WTC11 (cell line): ENCODE data around the gene TMUB1.

Source experiments
- ESRRA ChIP-seq: sonication (generic); formaldehyde crosslinking; IDR thresholded peaks from 2 replicates; pipeline ENCODE4 v1.8.1; 2022; ENCODE audit warnings: mild to moderate bottlenecking, missing genetic modification reagents, borderline replicate concordance
- SP1 ChIP-seq: sonication (generic); formaldehyde crosslinking; conservative IDR thresholded peaks from 2 replicates; pipeline ENCODE4 v1.8.1; 2022; ENCODE audit warnings: missing genetic modification reagents
- TF ChIP-seq, protein P1 (sequence below): sonication (generic); formaldehyde crosslinking; IDR thresholded peaks from 2 replicates; pipeline ENCODE4 v1.8.1; 2023; ENCODE audit warnings: mild to moderate bottlenecking, missing genetic modification reagents, moderate library complexity
- TF ChIP-seq, protein P2 (sequence below): fragments of 200-600 bp; IDR thresholded peaks from 2 replicates; pipeline ENCODE4 v1.8.0; 2022; ENCODE audit warnings: antibody characterized with exemption

DNA sequence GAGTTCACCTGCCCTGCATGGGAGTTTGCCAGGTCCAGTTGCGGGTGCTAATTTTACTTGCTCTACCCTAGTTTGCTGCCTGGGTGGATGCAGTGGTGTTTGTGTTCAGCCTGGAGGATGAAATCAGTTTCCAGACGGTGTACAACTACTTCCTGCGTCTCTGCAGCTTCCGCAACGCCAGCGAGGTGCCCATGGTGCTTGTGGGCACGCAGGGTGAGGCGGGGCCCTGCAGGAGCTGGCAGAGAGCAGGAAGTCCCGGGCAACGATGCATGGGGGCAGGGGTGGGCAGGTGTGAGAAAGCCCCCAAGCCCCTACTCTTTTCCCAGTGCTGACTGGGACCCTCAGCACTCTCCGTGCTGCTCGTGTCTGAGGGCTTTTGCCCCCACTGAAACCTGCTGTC is 34.3 kb upstream of the TMUB1 start:
- TF ChIP-seq ESRRA: no peak
- no peak for TF ChIP-seq SP1 (CRISPR knock-in tag)
- TF ChIP-seq, protein P1, sequence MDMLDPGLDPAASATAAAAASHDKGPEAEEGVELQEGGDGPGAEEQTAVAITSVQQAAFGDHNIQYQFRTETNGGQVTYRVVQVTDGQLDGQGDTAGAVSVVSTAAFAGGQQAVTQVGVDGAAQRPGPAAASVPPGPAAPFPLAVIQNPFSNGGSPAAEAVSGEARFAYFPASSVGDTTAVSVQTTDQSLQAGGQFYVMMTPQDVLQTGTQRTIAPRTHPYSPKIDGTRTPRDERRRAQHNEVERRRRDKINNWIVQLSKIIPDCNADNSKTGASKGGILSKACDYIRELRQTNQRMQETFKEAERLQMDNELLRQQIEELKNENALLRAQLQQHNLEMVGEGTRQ (CRISPR knock-in tag): no peak
- TF ChIP-seq, protein P2, sequence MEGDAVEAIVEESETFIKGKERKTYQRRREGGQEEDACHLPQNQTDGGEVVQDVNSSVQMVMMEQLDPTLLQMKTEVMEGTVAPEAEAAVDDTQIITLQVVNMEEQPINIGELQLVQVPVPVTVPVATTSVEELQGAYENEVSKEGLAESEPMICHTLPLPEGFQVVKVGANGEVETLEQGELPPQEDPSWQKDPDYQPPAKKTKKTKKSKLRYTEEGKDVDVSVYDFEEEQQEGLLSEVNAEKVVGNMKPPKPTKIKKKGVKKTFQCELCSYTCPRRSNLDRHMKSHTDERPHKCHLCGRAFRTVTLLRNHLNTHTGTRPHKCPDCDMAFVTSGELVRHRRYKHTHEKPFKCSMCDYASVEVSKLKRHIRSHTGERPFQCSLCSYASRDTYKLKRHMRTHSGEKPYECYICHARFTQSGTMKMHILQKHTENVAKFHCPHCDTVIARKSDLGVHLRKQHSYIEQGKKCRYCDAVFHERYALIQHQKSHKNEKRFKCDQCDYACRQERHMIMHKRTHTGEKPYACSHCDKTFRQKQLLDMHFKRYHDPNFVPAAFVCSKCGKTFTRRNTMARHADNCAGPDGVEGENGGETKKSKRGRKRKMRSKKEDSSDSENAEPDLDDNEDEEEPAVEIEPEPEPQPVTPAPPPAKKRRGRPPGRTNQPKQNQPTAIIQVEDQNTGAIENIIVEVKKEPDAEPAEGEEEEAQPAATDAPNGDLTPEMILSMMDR: no peak
